ENCODE data around the gene STXBP3. TPM values are rescaled to one million over a fixed set of nuclear protein-coding genes. Genes with fewer than 3 reads are reported as not detected.

STXBP3 gene
- total and polyA plus RNA-seq, 2 of the 8 experiments (the other 6 are each of a cell fraction or from before 2014, with no cell fraction given) = 6.0 to 38.5 TPM

- TF ChIP-seq POLR2AphosphoS5 (IDR thresholded peaks at IDR 0.05; ENCODE audit: low read depth, low read length) = no peak
- TF ChIP-seq FOSL1 (IDR thresholded peaks at IDR 0.05; ENCODE audit: insufficient read depth, low read depth, low read length) = no peak
- no peak for TF ChIP-seq POU5F1 (IDR thresholded peaks at IDR 0.05; ENCODE audit: low read depth, low read length)
- TF ChIP-seq EGR1 (IDR thresholded peaks at IDR 0.05; ENCODE audit: borderline replicate concordance, low read depth, low read length) = no peak
Observed at GRCh38 chr1:108728327-108728923, 18.0 kb upstream of the STXBP3 start (continued).
